Esophagus squamous epithelium (tissue), 4 donors: ENCODE data around the gene ARHGAP4.

Source experiments
- CTCF ChIP-seq, 6 experiments: fragments of 450-650 bp in 4 of 6; fragments of 200-600 bp in 2 of 6; sonication (generic) in 2 of 6; IDR thresholded peaks; one replicate each; pipeline ENCODE4 v1.5.1; 2016 to 2019; ENCODE audit warnings: antibody characterized with exemption in 6 of 6, mild to moderate bottlenecking in 4 of 6, moderate library complexity in 4 of 6
- POLR2A ChIP-seq, 4 donors: fragments of 450-650 bp; IDR thresholded peaks; one replicate each; pipeline ENCODE4 v1.6.1; 2017; ENCODE audit warnings: antibody characterized with exemption in 4 of 4, mild to moderate bottlenecking in 4 of 4, moderate library complexity in 3 of 4

GRCh38 chrX:153953342-153953830 is 27.3 kb upstream of the ARHGAP4 start:
- TF ChIP-seq CTCF (IDR thresholded peaks at IDR 0.05): peak; percentile 95 to 99 (median 96)
- TF ChIP-seq POLR2A (IDR thresholded peaks at IDR 0.05): peak in 1 of 4 donors; percentile 7
